GM21447 (cell line): ENCODE data around the gene AGBL4.

Experiments
- ATAC-seq: cut with Tn5 transposase; IDR thresholded peaks from one replicate; pipeline ENCODE4 v1.9.1; 2021; ENCODE audit not compliant: unreplicated experiment

AGBL4 gene

DNA sequence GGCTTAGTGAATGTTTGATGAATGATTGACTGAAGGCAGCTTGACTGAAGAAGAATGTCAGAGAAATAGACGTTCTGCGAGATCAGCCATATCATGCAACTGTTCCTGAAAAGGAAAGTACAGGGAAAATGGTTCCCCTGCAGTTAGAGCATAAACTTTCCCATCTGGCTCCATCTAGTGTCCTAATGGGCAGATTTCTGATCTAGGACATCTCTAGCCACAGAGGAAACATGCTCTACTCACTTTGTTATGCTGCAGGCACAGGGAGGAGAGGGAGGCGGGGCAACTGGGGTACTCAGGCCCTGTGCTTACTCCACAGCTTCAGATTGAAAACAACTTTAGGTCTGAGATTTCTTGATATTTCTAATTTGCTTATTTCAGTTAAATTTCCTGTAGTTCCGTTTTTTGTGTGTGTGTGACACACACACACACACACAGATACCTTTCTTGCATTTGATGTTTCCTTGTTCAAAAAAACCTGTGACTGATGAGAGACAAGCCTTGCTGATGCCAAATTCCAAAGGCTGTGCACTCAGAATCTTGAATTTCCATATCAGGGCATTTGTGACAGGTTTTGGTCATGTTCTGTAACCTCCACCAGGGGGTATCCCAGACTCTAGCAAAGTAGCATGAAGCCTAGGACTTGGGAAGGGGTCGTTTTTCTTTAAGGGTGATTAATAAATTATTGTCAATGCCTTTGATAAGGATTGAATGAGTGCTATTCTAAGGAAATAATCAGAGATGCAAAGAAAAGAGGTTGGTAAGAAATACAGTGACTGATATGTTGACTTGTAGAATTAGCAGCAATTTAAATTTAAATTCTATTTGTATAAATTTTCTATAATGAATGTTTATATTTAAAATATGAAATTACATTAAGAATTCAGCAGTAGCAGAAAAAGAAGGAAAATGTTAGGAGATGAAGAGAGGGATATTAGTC lies 1107.4 kb downstream of the AGBL4 start:
- no peak for ATAC-seq

DNA sequence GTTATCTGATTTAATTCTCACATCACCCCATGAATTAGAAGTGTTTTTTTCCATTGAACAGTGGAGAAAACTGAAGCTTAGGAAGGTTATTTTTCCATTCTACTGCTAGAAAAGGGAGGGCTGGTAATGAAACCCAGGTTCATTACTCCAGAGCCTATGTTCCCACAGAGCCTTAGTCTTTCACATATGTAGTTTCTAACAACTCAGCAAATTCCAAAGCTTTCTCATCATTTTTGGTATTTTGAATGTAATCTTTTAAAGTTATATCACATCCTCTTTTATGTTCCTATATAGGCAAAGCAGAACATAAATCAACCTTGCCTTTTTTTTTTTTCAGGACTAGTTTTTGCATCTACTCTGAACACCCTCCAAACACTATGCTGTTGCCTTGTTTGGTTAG lies 1115.1 kb downstream of the AGBL4 start:
- no peak for ATAC-seq

DNA sequence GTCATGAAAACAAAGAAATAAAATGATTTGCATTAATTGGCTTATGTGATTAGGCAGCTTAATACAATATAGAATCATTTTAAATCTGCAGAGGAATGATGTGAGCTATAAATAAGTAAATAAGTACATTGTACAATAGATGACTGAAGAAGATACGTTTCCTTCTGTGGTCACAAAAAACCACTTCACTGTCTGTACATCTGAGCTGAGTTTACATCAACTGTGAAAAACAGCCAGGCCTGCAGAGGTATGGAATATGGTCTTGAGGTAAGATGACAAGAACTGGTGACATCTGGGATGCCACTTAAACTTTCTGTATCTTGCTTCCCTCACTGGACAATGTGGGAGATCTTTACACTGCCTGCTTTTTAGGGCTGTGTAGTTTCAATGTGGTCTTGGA lies 1117.0 kb downstream of the AGBL4 start:
- ATAC-seq = no peak

DNA sequence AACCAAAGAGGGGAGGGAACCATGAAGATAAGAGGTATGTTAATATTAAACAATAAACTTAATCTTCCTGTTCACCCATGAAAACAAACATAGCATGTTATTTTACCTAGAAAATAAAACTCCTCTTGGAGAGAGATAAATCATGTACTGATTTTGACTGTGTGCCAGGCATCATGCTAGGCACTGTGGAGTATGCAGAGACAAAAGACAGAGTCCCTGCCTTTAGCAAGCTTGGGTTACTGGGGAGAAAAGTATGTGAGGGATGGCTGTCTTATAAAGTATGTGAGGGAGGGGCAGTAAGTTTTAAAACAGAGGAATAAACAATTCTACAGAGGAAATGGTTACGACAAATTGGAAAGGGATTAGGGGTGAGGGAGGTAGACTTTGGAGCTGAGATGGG lies 1117.6 kb downstream of the AGBL4 start:
- ATAC-seq = no peak

DNA sequence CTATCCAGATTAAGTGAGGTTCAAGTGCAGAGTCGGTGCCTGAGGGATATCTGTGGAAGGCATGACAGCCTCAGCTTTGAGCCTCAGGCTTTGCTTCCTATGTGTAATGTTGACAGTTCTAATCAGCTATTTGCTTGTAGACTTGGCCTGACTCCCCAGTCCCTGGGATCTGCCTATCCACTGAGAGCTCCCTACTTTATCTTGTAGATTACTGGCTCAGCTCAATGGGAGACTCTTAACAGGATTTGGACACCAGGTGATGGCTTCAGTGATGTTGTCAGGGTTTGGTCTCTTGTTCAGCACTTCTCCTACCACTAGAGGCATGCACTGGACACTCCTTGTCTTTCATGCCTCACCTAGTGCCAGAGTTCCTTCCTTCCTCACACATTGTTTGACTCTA lies 1120.5 kb downstream of the AGBL4 start:
- no peak for ATAC-seq

DNA sequence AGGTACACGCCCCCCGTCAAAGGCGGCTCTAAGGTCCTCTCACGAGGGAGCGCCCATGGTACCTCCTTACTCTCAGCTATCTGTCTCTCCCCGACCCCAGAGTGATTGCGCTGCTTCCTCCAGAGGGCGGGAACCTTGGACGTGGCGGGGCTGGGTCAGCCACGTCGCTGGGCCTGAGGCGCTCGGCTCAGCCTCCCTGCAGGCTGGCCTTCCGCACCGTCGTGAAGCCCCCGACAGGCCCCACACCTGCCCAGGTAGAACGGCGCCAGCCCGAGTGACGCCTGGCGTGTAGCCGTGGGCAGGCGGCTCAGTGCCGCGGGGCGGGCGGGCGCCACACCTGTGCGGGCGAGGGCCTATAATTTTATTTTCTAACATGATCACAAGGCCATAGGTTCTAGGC lies 1124.9 kb downstream of the AGBL4 start:
- ATAC-seq = no peak

DNA sequence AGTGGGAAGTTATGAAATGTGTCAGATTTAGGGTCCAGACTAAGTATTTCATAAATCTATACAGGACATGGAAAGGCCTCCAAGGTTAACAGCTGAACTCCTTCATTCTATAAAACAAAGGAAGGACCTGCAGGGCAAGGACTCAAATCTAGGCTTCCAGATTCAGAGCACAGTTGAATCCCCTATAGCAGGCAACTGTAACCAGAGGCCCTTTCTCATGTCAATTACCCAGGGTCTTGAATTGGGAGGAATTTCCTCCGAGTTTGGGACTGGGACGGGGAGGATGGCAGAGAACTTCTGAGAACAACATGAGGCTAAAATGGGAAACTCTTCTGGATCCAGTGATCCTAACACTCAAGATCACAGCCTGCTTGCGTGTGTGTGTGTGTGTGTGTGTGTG lies 1134.1 kb downstream of the AGBL4 start:
- ATAC-seq = no peak

DNA sequence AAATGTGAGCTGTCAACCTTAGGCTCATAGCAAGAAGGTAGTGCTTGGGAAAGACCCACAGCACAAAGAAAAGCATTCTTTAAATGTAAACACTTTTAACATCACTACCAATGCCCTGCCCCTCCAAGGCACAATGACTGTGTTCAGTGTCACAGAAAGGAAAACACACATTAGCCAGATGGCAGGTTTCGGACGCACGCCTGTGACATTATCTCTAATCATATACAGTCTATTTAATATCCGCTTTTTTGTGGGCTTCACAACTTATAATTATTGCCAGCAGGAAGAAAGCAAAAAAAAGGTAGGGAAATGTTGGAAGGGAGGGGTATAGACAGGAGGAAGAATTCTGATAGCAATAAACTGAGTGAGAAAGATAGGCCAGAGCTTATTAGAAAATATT lies 1134.7 kb downstream of the AGBL4 start:
- no peak for ATAC-seq

DNA sequence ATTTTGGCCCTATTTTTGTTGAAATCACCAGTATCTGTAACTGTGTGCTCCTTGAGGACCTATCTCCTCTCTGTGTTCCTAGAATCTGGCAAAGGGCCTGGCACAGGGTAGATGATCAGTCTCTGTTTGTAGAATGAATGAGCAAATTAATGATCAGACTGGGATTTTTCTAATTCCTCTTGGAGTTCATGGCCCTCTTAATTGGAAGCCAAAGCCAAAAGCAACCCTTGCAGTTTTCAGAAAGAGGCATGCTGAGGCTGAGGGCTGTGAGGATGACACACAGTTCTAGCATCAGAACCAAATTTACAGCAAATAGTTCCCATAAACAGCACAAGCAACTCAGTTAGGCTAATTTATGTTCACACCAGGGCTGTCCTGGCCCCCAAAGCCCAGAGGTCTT lies 1136.0 kb downstream of the AGBL4 start:
- no peak for ATAC-seq

DNA sequence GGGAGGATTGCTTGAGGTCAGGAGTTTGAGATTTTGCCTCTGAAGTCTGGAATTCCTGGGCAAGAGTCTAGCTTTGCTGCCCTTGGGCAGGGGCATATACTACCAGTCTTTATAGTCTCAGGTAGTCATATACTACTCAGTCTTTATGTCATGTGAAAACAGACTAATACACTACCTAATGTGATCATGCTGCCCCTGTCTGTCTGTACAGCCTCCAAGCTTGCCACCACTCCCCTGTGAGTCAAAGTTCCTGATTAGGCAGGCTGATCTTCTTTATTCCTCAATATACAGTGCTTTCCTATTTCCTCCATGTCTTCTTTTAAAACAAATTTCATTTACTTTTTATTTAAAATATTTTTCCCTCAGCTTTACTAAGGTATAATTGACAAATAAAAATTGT lies 1141.7 kb downstream of the AGBL4 start:
- no peak for ATAC-seq

DNA sequence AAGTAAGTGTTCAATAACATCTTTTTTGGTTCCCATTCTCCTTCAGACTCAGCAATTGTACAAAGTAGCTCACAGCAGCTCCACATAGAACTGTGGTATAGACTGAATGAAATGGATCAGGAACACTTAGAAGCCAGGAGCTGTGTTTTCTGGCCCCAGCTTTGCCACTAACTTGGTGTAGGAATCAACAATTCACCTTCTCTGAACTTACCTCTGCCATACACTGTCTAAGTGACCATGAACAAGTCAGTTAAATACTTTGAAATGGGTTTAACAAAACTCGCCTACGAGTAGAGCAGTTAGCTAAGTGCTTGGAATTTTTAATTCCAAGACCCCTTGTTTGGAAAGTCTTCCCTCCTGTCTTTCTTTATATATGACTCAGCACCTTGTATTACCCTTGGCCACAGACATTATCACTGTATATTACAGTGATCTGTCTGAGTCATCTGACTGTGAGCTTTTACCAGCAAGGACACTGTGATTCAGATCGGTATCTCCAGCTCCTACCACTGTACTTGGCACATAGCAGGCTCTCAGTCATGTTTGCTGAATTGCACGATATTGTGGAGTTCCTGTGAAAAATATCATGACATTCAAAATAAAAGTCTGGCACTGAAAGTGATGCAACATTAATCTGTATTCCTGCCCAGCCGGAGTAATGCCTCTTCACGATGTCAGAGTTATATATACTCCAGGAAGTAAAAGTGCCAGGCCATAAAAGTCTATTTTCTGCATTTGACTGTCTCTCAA lies 1145.4 kb downstream of the AGBL4 start:
- no peak for ATAC-seq

DNA sequence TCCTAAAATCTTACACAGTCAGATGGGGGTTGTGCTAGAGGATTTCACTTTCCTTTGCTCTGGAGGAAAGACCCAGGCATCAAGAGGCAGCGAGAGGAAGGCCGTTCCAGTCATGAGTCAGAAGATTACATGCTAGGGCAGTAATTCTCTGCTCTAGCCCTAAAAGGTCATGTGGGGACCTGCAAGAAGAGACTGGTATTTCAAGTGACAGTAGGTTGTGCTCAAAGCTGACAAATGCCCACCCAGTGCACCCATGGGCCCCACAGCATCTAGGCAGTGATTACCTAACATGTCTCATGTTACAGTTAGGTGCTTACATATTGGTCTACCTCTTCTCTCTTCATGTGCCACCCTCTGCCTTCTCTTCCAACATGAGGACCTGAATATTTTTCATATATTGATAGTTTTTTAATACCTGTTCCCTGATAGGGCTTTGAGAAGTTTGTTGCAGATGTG lies 1147.4 kb downstream of the AGBL4 start:
- no peak for ATAC-seq

DNA sequence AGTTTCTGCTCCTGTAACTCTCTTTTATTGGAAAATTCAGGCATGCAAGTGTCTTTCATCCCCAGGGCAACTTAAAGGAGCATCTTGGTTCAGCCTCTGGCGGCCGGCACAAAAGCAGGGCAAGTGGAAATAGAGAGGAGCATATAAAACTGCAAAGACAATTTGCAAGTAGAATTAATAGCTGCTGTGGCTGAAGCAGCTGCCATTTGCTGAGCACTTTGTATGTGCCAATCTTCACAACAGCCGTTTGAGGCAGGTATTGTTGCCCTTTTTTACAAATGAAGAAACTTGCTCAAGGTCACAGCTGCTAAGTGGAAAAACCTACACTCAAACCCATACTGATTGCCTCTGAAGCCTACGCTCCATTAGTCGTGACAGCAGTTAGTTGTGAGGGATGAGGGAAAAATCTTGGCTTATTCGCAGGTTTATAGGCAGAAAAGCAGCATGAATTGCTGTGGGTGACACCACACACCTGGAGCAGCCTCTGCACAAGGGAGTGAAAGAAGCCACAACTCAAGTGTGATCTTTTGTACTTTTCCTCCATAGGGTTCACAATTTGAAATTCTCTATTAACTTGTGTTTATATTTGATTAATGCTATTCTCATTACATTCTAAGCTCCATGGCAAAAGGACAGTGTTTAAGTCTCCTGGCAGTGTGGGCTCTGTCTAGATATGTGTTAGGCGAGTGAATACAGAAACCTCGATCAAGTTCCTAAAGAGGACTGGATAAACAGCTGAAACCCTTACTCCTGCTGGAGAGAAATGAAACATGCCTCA lies 1148.0 kb downstream of the AGBL4 start:
- no peak for ATAC-seq

DNA sequence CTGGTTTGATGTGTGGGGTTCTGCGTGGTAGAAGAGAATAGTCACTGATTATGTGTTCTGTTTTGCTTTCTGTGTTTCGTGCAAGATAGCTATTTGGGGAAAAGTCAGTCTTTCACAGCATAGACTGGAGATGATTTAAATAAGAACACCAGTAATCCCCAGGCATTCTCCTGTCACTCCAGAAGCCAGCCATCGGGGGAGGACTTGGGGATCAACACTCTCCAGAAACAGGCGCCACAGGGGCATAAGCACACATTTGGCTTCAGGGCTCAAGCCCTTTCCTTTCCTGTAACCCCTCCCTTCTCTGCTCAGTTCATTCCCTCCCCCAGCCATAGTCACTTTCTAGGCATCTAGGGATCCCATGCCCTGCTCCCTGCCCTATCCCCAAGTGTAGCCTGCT lies 1149.8 kb downstream of the AGBL4 start:
- ATAC-seq = no peak

DNA sequence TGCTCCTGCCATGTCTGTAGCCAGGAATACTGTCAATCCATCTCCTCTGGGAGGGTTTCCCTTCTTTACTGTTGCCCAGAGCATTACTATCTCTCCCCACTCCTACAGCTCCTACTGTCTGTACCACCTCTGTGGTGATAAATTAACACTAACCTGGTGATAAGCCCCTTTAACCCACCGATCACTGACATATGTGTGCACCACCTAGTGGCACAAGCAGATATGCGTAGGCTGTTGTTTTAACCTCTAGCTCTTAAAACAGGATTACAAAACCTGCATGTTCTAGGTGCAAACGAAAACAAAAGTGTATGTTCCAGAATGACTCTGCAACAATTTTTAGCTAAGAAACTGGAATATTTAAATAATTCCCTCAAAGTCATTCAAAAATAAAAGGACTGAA lies 1153.2 kb downstream of the AGBL4 start:
- ATAC-seq = no peak

DNA sequence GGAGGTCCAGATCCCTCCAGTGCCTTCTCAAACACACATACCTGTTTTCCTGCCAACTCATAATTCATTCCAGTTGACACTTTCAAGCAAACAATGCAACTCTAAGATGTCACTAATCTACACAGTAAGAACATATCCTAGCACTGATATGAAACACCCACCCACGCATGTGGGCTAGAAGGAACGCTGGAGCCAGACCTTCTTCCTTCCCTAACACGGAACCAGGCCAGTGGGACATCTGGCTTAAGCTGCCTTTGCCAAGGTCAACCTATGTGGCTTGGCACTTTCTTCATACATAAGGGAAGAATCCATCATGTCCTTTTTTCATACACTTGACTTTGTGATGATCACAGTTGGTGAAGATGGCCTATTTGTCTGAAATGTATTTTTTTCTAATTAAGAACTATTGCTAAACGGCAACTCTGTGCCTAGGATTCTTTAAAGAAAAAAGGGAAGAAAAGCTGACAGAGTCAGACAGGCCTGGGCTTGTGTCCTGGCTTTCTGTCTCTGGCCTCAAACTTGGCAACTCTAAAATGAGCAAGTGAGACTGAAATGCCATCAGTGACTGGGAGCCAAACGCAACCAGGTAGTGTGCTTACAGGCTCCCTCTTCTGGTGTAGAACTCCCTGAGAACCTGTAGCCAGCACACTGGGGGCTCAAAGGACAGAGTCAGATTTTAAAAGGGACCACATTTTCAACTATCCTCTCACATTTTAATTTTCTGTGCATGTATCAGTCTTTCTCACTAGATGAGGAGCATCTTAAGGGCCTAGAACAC lies 1154.4 kb downstream of the AGBL4 start:
- no peak for ATAC-seq

DNA sequence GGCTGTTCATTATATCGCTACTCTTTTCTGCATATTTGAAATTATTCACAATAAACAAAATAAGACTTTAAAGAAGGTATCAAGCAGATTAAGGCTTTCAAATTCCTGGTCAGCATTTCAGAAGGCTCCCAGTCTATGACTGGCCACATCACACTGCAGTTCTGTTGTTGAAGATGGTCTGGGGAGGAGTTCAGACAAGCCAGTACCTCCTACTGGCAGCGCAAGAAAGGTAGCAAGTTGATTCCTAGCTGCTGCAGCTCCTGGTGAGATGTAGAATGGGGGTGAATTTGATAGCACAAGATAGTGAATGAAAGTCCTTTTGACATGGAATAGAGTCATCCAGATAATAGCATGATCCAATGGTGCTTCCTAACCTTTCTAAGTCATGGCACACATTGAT lies 1158.8 kb downstream of the AGBL4 start:
- no peak for ATAC-seq

DNA sequence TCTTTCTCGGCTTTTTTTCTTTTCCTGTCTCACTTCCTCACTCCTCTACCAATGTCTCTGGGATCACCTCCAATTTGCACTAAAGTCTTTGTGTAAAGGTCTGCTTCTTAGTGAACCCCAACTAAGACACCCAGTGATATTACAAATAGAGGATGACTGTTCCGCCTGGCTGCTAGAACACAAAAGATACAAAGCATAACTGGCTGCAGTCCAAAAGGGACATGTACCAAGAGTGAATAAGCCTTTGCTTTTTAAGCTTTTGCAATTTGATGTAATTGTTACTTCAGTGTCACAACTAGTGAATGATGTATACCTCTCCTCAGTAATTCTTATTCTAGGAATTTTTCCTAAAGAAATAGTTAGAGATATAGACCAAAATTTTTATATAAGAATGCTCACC lies 1164.3 kb downstream of the AGBL4 start:
- no peak for ATAC-seq

DNA sequence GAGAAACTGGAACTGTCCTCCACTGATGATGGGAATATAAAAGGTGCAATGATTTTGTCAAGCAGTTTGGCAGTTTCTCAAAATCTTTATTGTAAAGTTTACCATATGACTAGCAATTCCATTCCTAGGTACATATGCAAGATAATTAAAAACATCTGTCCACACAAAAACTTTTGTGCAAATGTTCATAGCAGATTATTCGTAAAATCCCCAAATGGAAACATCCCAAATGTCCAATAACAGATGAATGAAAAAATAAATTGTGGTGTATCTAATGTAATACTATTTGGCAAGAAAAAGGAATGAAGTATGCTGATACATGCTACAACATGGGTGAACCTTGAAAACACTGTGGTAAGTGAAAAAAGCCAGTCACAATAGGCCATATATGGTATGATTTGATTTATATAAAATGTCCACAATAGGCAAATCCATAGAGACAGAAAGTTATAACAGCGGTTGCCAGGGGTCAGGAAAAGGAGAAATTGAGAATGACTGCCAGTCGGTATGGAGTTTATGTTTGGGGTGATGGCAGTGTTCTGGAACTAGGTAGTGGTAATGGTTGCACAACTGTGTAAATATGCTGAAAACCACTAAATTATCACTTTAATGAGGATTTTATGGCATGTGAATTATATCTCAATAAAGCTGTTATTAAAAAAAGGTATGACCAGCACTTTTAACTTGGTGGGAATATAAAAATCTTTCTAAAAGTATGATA lies 1165.4 kb downstream of the AGBL4 start:
- no peak for ATAC-seq

DNA sequence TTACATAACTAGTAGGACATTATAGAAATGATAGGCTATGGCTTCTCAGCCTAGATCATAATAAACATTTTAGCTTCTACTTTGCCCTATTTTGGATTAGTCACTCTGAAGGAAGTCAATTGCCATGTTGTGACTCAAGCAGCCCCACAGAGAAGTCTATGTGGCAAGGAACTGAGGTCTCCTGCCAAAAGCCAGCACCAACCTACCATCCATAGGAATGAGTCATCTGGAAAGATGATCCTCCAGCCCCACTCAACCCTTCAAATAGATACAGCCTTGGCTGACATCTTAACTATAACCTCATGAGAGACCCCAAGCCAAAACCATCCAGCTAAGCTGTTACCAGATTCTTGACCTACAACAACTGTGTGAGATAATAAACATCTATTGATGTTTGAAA lies 1170.7 kb downstream of the AGBL4 start:
- ATAC-seq = no peak
